HEK293T (cell line): ENCODE data around the gene IRAK1.

ENCODE experiments used
- BHLHE40 ChIP-seq: fragments of 450-650 bp; IDR thresholded peaks from 2 replicates; pipeline ENCODE4 v1.6.1; 2016; ENCODE audit warnings: mild to moderate bottlenecking, moderate library complexity, borderline replicate concordance
- CTBP1 ChIP-seq: fragments of 450-650 bp; IDR thresholded peaks from 2 replicates; pipeline ENCODE4 v1.6.1; 2016; ENCODE audit warnings: borderline replicate concordance
- FOXK2 ChIP-seq: fragments of 450-650 bp; IDR thresholded peaks from 2 replicates; pipeline ENCODE4 v1.6.1; 2016; ENCODE audit warnings: mild to moderate bottlenecking
- FOXM1 ChIP-seq: fragments of 450-650 bp; IDR thresholded peaks from 2 replicates; pipeline ENCODE4 v1.6.1; 2017; ENCODE audit warnings: mild to moderate bottlenecking, borderline replicate concordance
- L3MBTL2 ChIP-seq: fragments of 450-650 bp; conservative IDR thresholded peaks from 2 replicates; pipeline ENCODE4 v1.6.1; 2016; ENCODE audit warnings: mild to moderate bottlenecking
- PKNOX1 ChIP-seq: fragments of 450-650 bp; IDR thresholded peaks from 2 replicates; pipeline ENCODE4 v1.6.1; 2016
- SP1 ChIP-seq: fragments of 450-650 bp; IDR thresholded peaks from 2 replicates; pipeline ENCODE4 v1.6.1; 2017
- SUZ12 ChIP-seq: fragments of 450-650 bp; IDR thresholded peaks from 2 replicates; pipeline ENCODE4 v1.6.1; 2016; ENCODE audit warnings: mild to moderate bottlenecking
- TARDBP ChIP-seq: fragments of 450-650 bp; IDR thresholded peaks from 2 replicates; pipeline ENCODE4 v1.6.1; 2016
- ZNF384 ChIP-seq: fragments of 450-650 bp; IDR thresholded peaks from 2 replicates; pipeline ENCODE4 v1.6.1; 2016

DNA sequence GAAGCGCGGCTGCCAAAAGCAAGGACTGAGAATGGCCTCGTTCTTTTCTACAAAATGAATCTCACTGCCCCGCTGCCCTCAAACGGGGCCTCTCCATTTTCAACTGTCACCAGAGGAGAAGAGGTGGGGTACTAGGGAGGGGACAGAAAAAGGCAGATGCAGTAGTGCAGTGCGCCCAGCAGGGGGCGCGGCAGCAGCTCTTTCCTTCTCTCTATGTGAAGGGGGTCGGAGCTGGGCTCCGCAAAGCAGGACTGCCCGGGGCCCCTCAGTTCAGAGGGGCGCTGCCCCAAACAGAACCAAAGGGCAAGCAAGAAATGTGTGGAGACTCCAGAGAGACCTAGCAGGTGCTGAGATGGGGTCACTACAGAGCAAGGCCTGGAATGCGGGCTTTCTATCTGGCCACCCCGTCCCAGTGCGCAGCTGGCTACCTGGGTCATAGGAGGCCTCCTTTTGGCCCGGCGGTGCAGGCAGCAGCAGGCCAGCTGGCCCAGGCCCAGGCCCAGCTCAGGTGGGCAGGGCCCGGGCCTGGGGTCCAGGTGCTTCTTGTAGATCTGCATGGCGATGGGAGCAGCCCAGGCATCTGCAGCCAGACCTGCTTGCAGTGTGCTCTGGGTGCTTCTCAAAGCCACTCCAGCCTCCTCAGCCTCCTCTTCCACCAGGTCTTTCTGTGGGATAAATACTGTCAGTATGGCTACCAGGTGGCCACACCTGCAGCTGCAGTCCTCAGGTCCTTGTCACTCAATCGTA, 5.9 kb downstream of the IRAK1 start:
- TF ChIP-seq CTBP1 (no peak), ZNF384 (no peak), PKNOX1 (no peak), FOXK2 (no peak), FOXM1 (no peak), SUZ12 (no peak), SP1 (no peak), TARDBP (no peak), L3MBTL2 (no peak), BHLHE40 (no peak)
